K562 (cell line): ENCODE data around the gene NDUFS8. TPM values are rescaled to one million over a fixed set of nuclear protein-coding genes. Genes with fewer than 3 reads are reported as not detected.
A peak's percentile ranks its signal among the peaks of the same experiment; 100 is the strongest.

Experiments
- HNRNPLL ChIP-seq: fragments of 200-400 bp; formaldehyde crosslinking; IDR thresholded peaks from 2 replicates; pipeline ENCODE4 v1.6.1; 2017; ENCODE audit warnings: low read length, low read depth, mild to moderate bottlenecking; ENCODE audit not compliant: poor library complexity, severe bottlenecking
- MAFG ChIP-seq: fragments of 450-650 bp; conservative IDR thresholded peaks from 2 replicates; pipeline ENCODE4 v1.6.1; 2016; ENCODE audit warnings: missing genetic modification characterization, missing compliant biosample characterization
- SRSF3 ChIP-seq: fragments of 200-400 bp; formaldehyde crosslinking; IDR thresholded peaks from 2 replicates; pipeline ENCODE4 v1.6.1; 2016; ENCODE audit warnings: mild to moderate bottlenecking, low read length, moderate library complexity; ENCODE audit not compliant: insufficient read depth
- TAF9B ChIP-seq: fragments of 450-650 bp; IDR thresholded peaks from 2 replicates; pipeline ENCODE4 v1.6.1; 2018; ENCODE audit warnings: mild to moderate bottlenecking; ENCODE audit not compliant: partially characterized antibody
- ZBTB40 ChIP-seq, 2 experiments: fragments of 450-650 bp in 1 of 2; sonication (generic) in 1 of 2; formaldehyde crosslinking in 1 of 2; IDR thresholded peaks; 2 replicates each; pipeline versions ENCODE4 v1.7.1 to v1.9.0; 2016 to 2022; ENCODE audit warnings: inconsistent platforms in 1 of 2, mild to moderate bottlenecking in 1 of 2, missing genetic modification reagents in 1 of 2
- ZC3H11A ChIP-seq: IDR thresholded peaks from 2 replicates; pipeline ENCODE4 v1.6.1; 2012; ENCODE audit warnings: low read depth, low read length, improper control_type of control experiment
- ZNF316 ChIP-seq: fragments of 450-650 bp; IDR thresholded peaks from 2 replicates; pipeline ENCODE4 v1.6.1; 2016
- polyA plus RNA-seq, 8 experiments: library from polyadenylated mRNA; depleted of rRNA in 4 of 8; stranded (reverse) in 5 of 8; unstranded in 3 of 8; fragments of >200 nt; fragmentation: Nextera tagmentation in 2 of 8; fragmentation: Illumina TruSeq in 1 of 8; extraction: Ambion mirVana in 2 of 8; extraction: Trizol in 1 of 8; gene quantifications; 2 replicates each; pipeline versions ENCODE4 v1.2.1 to v1.2.3, GENCODE V29; 2011 to 2014; ENCODE audit warnings: inconsistent platforms in 1 of 8, missing spikeins in 1 of 8
- total RNA-seq, 7 experiments: library from RNA; depleted of rRNA in 6 of 7; stranded (reverse); fragments of >200 nt in 6 of 7; fragmentation: Illumina TruSeq in 2 of 7; extraction: Trizol in 2 of 7; gene quantifications; 2 replicates each; pipeline versions ENCODE4 v1.2.1 to v1.2.3, GENCODE V29; 2011 to 2021; ENCODE audit warnings: low replicate concordance in 1 of 7
- TF ChIP-seq, protein P1 (sequence below), 2 experiments: fragments of 250-450 bp in 1 of 2; fragments of 450-650 bp in 1 of 2; sonication (Bioruptor Pico) in 1 of 2; IDR thresholded peaks; 2 replicates each; pipeline versions ENCODE4 v1.6.1 to v1.8.0; 2016 to 2021; ENCODE audit warnings: mild to moderate bottlenecking in 2 of 2, moderate library complexity in 2 of 2, missing compliant biosample characterization in 1 of 2, missing genetic modification characterization in 1 of 2

The NDUFS8 gene
- total and polyA plus RNA-seq, 9 of the 15 experiments (the other 6 are each of a cell fraction or from before 2014, with no cell fraction given): 36.5 to 351 (median 101) TPM

DNA sequence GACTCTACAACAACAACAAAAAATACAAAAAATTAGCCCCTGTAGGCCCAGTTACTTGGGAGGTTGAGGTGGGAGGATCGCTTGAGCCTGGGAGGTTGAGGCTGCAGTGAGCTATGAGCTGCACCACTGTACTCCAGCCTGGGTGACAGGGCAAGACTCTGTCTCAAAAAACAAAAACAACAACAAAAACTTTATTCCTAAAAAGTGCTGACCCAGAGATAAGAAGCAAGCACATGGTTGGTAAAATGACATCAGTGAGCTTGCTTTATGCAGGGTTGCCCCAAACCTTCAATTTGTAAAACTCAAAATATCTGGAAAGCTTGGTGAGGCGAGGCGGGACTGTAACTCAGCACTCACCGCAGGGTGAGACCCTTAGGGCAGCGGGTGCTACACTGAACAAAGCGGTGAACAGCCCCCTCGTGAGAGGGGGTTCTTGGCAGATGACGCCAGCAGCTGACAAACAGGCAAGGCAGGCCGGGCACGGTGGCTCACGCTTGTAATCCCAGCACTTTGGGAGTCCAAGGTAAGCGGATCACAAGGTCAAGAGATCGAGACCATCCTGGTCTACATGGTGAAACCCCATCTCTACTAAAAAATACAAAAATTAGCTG is 4.9 kb downstream of the NDUFS8 start (continued):
- TF ChIP-seq ZBTB40 (IDR thresholded peaks at IDR 0.05) (peak; percentile 95), ZBTB40 (CRISPR knock-in tag; IDR thresholded peaks at IDR 0.05) (peak; percentile 91), TAF9B (no peak), HNRNPLL (no peak), MAFG (tag) (peak; percentile 65), ZC3H11A (no peak), SRSF3 (no peak), ZNF316 (peak; percentile 85)
- TF ChIP-seq, protein P1, sequence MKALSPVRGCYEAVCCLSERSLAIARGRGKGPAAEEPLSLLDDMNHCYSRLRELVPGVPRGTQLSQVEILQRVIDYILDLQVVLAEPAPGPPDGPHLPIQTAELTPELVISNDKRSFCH (CRISPR knock-in tag; IDR thresholded peaks at IDR 0.05): no peak
- TF ChIP-seq, protein P1 (tag; IDR thresholded peaks at IDR 0.05): no peak
